Left ventricle myocardium inferior (tissue), 1 donor: Measurements from ENCODE around the gene PRSS16. TPM values are rescaled to one million over a fixed set of nuclear protein-coding genes. Genes with fewer than 3 reads are reported as not detected.

Experiments used
- DNase-seq: peaks from one replicate; pipeline ENCODE4 v3.0.0-alpha.2; 2020
- H3K27ac ChIP-seq: fragments of 200-600 bp; replicated peaks from 2 replicates; pipeline ENCODE4 v1.8.0; 2021
- H3K27me3 ChIP-seq: fragments of 200-600 bp; 2 replicates; pipeline ENCODE4 v1.8.0; 2021; ENCODE audit warnings: low read depth
- H3K36me3 ChIP-seq: fragments of 200-600 bp; 2 replicates; pipeline ENCODE4 v1.8.0; 2021
- H3K4me1 ChIP-seq: fragments of 200-600 bp; 2 replicates; pipeline ENCODE4 v1.8.0; 2021
- H3K4me3 ChIP-seq: fragments of 200-600 bp; 2 replicates; pipeline ENCODE4 v1.8.0; 2021; ENCODE audit warnings: mild to moderate bottlenecking, moderate library complexity
- H3K9me3 ChIP-seq: fragments of 200-600 bp; replicated peaks from 2 replicates; pipeline ENCODE4 v1.8.0; 2021
- CTCF ChIP-seq: fragments of 200-600 bp; IDR thresholded peaks from 2 replicates; pipeline ENCODE4 v1.8.0; 2021; ENCODE audit warnings: antibody characterized with exemption, mild to moderate bottlenecking, borderline replicate concordance
- intact Hi-C: fragments of 100-400 bp; cut with micrococcal nuclease; formaldehyde crosslinking; loops from one replicate; pipeline ENCODE4 v1.11.0; 2022
- total RNA-seq: library from RNA; stranded (reverse); fragmentation: NEBNext Ultra II Directional; extraction: Animal tissue kit (Norgen Biotek cat#: 25700); gene quantifications from one replicate; pipeline ENCODE4 v1.2.1, GENCODE V29; 2021
- donor health status: DM: no; HTN: yes; CAD: no; lungs with severe emphysema.

PRSS16 gene
- total RNA-seq, 1 donor from 2014 or later: 0.49 TPM

- H3K4me3 ChIP-seq: no peak overlapping the region
- no peak overlapping the region for H3K27ac ChIP-seq
- DNase-seq: no peak
- intact Hi-C loops: no loop called here
- peaks cover 14% of the 10 kb centered on the region for H3K9me3 ChIP-seq
- no peak for TF ChIP-seq CTCF
- H3K4me1 ChIP-seq: no peaks in the 10 kb centered on the region
- H3K36me3 ChIP-seq: no peaks in the 10 kb centered on the region
- peaks cover 100% of the 10 kb centered on the region for H3K27me3 ChIP-seq
Observed at GRCh38 chr6:27288136-27289044, 40.9 kb downstream of the PRSS16 start.

DNA sequence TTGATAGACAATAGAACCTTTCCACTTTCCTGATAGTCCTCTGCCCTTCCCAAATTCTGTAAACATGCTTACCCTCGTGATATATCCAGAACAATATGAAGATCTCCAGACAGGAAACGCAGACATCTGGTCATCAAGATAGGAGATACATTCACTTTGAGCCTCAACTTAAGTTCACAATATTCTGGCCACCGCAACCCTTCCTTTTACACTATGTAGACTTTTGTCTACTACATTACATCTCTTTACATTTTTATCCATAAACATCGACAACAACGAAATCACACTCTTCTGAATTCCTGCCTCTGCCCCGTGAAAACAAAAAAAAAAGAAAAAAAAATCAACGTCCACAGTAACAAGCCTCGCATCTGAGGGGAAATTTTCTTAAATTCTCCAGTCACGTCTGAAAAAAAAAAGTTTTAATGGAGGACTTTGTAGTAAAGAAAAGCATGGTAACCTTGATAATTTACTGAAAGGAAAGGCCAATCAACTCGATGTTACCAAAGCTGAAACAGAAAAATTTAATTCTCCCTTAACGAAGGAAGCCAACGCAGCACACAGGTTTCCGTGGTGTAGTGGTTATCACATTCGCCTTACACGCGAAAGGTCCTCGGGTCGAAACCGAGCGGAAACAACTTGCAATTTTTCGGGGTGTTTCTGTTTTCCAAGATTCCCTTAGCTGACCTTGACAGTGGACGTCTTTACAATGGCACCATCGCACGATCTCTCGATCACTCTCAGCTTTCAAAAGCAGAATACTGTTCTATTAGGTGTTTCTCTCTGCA lies 42.8 kb downstream of the PRSS16 start:
- Histone ChIP-seq H3K27ac (no peak overlapping the region), H3K4me3 (no peak overlapping the region), H3K27me3 (peaks cover 100% of the 10 kb centered on the region), H3K36me3 (no peaks in the 10 kb centered on the region), H3K9me3 (peaks cover 14% of the 10 kb centered on the region), H3K4me1 (no peaks in the 10 kb centered on the region)
- TF ChIP-seq CTCF: no peak
- intact Hi-C loops: no loop called here
- DNase-seq: no peak

DNA sequence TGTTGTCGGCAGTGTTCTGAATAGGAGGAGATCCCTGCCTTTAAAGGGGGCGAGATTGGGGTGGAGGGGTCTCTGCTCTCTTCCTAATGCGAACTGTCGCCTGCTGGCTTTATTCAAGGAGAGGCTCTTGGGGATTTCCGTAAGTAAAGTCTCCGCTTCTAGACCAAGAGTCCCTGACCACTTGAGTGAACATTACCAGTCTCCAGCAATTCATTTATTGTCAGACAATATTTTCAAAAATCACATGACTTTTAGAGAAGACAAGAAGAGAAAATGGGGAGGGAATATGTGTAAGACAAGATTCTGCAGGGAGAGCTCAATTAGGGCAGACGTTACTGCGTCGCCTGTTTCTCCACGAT lies 43.3 kb downstream of the PRSS16 start:
- intact Hi-C loops: no loop called here
- peaks cover 100% of the 10 kb centered on the region for H3K27me3 ChIP-seq
- no peak overlapping the region for H3K27ac ChIP-seq
- H3K9me3 ChIP-seq: peaks cover 14% of the 10 kb centered on the region
- no peaks in the 10 kb centered on the region for H3K4me1 ChIP-seq
- TF ChIP-seq CTCF: no peak
- no peak for DNase-seq
- H3K4me3 ChIP-seq: no peak overlapping the region
- no peaks in the 10 kb centered on the region for H3K36me3 ChIP-seq

DNA sequence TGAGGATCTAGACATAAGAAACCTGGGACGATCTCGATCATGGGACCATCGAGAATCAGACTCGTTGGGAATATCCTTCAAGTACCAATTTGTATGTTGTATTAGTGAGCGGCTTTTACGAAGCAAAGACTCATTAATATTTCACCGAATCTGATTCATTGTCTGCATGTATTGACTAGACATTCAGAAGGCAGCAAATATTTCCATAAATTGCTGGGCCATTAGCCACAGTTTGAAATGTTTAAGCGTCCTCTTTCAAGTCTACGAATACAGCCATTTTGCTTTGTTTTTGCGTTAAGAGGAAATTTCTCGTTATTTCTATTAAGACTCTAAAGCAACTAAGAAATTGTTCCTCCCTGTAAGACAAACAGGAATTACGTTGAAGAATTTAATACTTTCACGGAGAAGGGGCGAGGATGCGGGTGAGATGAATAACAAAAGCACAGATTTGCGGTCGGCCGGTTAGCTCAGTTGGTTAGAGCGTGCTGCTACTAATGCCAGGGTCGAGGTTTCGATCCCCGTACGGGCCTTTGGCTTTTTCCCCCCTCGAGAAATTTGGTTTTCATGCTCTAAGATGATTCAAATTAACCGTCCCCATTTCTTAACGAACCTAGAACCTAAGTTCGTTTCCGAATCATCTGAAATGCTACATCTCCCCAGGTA lies 46.1 kb downstream of the PRSS16 start:
- Histone ChIP-seq H3K36me3 (no peaks in the 10 kb centered on the region), H3K27ac (no peak overlapping the region), H3K4me1 (no peaks in the 10 kb centered on the region), H3K4me3 (no peak overlapping the region), H3K9me3 (peaks cover 14% of the 10 kb centered on the region), H3K27me3 (peaks cover 100% of the 10 kb centered on the region)
- TF ChIP-seq CTCF: no peak
- intact Hi-C loops: no loop called here
- DNase-seq: no peak

- Histone ChIP-seq H3K27ac (no peak overlapping the region), H3K9me3 (peaks cover 14% of the 10 kb centered on the region), H3K4me3 (no peak overlapping the region), H3K36me3 (no peaks in the 10 kb centered on the region), H3K27me3 (peaks cover 100% of the 10 kb centered on the region), H3K4me1 (no peaks in the 10 kb centered on the region)
- TF ChIP-seq CTCF: no peak
- intact Hi-C loops: no loop called here
- no peak for DNase-seq
Observed at GRCh38 chr6:27294409-27294808, 46.9 kb downstream of the PRSS16 start.
